Omental fat pad (tissue), 4 donors: ENCODE measurements around the gene SIGLEC15. TPM values are rescaled to one million over a fixed set of nuclear protein-coding genes. Genes with fewer than 3 reads are reported as not detected.
"Not testable (repeated sequence)": the region's sequence is repeated elsewhere in the genome, so short reads cannot be mapped to it uniquely, and the experiment has no call there.

ENCODE experiments used
- ATAC-seq: fragments of 150-250 bp; one replicate; pipeline ENCODE4 v1.9.1; 2016; ENCODE audit warnings: mild to moderate bottlenecking, moderate library complexity; ENCODE audit not compliant: low FRiP score
- DNase-seq: peaks from one replicate; pipeline ENCODE4 v3.0.0-alpha.2; 2019; ENCODE audit warnings: low spot score
- total RNA-seq, 4 donors: library from RNA; depleted of rRNA; stranded (reverse); fragments of >200 nt; gene quantifications; one replicate each; pipeline ENCODE4 v1.1.0, GENCODE V29; 2016
- TF ChIP-seq, protein P1 (sequence below), 3 donors: fragments of 450-650 bp; IDR thresholded peaks; one replicate each; pipeline ENCODE4 v1.5.1; 2016 to 2017; ENCODE audit warnings: antibody characterized with exemption in 3 of 3, mild to moderate bottlenecking in 3 of 3, moderate library complexity in 2 of 3

SIGLEC15 gene
- total RNA-seq, 4 donors from 2014 or later: 0.25 to 2.5 (median 0.46) TPM; not detected in 1

DNA sequence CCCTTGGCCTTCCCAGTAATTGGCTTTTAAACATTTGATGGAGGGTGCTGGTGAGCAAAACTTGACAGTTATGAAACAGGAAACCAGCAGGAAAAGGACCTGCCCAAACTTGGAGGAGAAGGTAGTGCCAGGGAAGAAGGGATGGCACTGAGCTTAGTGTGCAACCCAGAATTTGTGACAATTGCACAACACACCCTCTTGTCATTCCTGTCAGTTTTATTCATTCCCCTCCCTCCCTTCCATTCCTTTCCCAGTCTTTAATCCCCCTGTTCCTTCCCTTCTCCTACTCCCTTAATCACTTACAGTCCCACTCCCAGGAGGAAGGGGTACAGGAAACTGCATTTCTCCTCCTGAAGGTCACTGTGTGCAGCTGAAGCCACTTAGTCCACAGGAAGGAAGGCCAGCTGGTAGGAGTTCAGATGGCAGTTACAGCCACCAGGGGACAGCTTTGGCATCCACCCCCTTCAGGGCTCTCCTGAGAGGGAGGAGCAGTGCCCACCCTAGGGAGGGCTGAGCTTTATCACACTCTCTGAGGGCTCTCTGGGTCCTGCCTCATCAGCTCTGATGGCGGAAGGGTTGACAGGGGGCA lies 24.0 kb upstream of the SIGLEC15 start:
- TF ChIP-seq, protein P1, sequence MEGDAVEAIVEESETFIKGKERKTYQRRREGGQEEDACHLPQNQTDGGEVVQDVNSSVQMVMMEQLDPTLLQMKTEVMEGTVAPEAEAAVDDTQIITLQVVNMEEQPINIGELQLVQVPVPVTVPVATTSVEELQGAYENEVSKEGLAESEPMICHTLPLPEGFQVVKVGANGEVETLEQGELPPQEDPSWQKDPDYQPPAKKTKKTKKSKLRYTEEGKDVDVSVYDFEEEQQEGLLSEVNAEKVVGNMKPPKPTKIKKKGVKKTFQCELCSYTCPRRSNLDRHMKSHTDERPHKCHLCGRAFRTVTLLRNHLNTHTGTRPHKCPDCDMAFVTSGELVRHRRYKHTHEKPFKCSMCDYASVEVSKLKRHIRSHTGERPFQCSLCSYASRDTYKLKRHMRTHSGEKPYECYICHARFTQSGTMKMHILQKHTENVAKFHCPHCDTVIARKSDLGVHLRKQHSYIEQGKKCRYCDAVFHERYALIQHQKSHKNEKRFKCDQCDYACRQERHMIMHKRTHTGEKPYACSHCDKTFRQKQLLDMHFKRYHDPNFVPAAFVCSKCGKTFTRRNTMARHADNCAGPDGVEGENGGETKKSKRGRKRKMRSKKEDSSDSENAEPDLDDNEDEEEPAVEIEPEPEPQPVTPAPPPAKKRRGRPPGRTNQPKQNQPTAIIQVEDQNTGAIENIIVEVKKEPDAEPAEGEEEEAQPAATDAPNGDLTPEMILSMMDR (IDR thresholded peaks at IDR 0.05): no peak
- no peak for ATAC-seq
- no peak for DNase-seq

DNA sequence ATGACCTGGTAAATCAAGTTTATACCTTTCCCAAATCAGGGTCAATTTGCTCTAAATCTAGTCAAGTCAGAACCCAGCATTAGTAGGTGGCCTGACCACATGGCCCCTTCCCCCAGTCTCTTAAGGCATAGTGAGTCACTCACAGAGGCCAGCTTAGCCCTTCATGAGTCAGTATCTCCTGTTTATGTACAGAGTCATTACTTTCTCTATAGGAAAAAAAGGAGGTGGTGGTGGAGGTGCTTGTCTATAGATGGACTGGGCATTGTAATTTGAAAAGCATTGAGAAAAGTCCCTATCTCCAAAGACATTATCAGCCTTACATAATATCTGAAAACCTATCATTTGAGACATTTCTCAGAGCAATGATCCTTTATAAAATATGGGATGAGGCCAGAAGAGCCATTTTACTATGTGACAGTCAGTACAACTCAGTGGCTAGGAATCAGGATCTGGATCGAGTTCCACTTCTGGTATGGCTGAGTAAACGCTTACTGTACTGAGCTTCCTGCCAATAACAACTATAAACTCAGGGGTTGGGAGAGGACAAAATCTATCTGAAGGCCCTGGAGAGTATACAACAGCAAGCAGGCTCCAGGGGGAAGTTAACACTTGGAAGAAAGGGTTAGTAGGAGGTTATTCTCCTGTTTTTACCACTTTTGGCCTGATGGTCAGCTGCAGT lies 22.5 kb upstream of the SIGLEC15 start:
- DNase-seq (no peak), ATAC-seq (no peak)
- TF ChIP-seq, protein P1 (IDR thresholded peaks at IDR 0.05): no peak

DNA sequence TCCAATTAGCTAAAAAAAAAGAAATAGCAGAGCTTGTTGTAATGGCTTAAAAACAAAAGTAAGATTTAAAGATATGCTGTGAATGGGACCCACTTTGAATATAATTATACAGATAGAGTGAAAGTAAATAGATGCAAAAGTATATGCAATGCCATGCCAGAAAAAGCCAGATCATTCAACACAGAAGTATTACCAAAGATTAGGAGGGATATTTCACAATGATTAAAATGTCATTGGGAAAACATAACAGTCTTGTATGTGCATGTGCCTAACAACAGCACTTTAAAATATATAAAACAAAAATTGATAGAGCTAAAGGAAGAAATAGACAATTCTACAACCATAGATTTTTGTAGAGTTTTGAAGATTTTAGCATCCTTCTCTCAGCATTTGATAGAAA lies 19.9 kb upstream of the SIGLEC15 start:
- no peak for DNase-seq
- TF ChIP-seq, protein P1 (IDR thresholded peaks at IDR 0.05): no peak
- ATAC-seq: no peak

GRCh38 chr18:45806226-45806625 lies 19.2 kb upstream of the SIGLEC15 start:
- DNase-seq (no peak), ATAC-seq (no peak)
- TF ChIP-seq, protein P1 (IDR thresholded peaks at IDR 0.05): no peak

GRCh38 chr18:45807144-45807543 lies 18.3 kb upstream of the SIGLEC15 start:
- not testable (repeated sequence) for DNase-seq, ATAC-seq

- DNase-seq, ATAC-seq: not testable (repeated sequence)
Observed at GRCh38 chr18:45814733-45815132, 10.7 kb upstream of the SIGLEC15 start.

DNA sequence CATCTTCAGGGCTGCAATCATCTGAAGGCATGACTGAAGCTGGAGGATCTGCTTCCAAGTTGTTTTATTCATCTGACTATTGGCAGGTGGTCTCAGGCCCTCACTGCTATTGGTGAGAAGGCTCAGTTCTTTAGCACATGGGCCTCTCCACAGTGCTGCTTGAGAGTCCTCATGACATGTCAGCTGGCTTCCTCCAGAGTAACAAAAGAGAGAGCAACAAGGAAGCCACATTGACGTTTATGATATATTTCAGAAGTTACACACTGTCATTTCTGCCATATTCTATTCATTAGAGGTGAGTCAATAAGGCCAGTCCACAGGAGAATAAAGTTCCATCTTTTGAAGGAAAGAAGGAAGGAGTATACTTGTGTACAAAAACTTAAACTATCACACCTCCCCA lies 7.9 kb upstream of the SIGLEC15 start:
- TF ChIP-seq, protein P1 (IDR thresholded peaks at IDR 0.05): no peak
- no peak for DNase-seq
- ATAC-seq: no peak

- not testable (repeated sequence) for DNase-seq, ATAC-seq
Observed at GRCh38 chr18:45818765-45819164, 6.7 kb upstream of the SIGLEC15 start.
